Right lobe of liver (tissue), 4 donors: ENCODE results near the gene PDGFA.

Experiments used
- POLR2A ChIP-seq: fragments of 450-650 bp; IDR thresholded peaks from one replicate; pipeline ENCODE4 v1.6.1; 2017; ENCODE audit warnings: antibody characterized with exemption, mild to moderate bottlenecking
- TF ChIP-seq, protein P1 (sequence below), 4 donors: fragments of 200-600 bp in 3 of 4; fragments of 450-650 bp in 1 of 4; IDR thresholded peaks; one replicate each; pipeline versions ENCODE4 v1.5.1 to v1.8.0; 2016 to 2022; ENCODE audit warnings: antibody characterized with exemption in 4 of 4, mild to moderate bottlenecking in 2 of 4
- donor health status: DM: no; HTN: no; CAD: no.
- donor health status: DM: no; HTN: no; CAD: no.
- donor health status: DM: no; HTN: yes; CAD: no.

DNA sequence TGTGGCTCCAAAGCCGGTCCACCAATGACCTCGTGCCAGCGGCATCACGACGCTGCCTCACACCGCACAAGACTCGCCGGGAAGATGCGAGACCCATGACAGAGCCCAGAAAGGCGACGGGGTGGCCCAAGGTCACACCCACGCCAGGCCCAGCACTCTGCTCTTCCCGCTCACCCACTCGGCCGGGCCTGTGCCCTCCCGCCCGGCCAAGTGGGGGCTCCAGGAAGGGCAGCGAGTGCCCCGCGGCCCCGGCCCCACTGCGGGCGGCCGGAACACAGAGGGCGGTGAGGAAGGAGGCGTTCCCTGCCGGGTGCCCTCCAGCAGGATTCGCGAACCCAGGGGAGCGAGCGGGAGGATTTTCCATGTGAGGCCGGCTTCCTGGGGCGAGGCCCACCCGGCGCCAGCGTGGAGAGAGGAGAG is 56.3 kb downstream of the PDGFA start:
- TF ChIP-seq, protein P1, sequence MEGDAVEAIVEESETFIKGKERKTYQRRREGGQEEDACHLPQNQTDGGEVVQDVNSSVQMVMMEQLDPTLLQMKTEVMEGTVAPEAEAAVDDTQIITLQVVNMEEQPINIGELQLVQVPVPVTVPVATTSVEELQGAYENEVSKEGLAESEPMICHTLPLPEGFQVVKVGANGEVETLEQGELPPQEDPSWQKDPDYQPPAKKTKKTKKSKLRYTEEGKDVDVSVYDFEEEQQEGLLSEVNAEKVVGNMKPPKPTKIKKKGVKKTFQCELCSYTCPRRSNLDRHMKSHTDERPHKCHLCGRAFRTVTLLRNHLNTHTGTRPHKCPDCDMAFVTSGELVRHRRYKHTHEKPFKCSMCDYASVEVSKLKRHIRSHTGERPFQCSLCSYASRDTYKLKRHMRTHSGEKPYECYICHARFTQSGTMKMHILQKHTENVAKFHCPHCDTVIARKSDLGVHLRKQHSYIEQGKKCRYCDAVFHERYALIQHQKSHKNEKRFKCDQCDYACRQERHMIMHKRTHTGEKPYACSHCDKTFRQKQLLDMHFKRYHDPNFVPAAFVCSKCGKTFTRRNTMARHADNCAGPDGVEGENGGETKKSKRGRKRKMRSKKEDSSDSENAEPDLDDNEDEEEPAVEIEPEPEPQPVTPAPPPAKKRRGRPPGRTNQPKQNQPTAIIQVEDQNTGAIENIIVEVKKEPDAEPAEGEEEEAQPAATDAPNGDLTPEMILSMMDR (IDR thresholded peaks at IDR 0.05) = no peak
- TF ChIP-seq POLR2A = no peak
